Islet of Langerhans (tissue), 1 donor: ENCODE results near the gene STPG2.
A peak's percentile ranks its signal among the peaks of the same experiment; 100 is the strongest.

Experiments
- FAIRE-seq: peaks from one replicate; lab custom pipeline; 2011; peaks lifted over from hg19 to GRCh38; lab: Jason Lieb, UNC

STPG2 gene

GRCh38 chr4:98143001-98143899 is at the start of gene STPG2:
STPG2 (minus strand) TSS chr4:98143476.
- peak; percentile 79 for FAIRE-seq

- FAIRE-seq: no peak
Observed at GRCh38 chr4:98185279-98185678, 42.0 kb upstream of the STPG2 start.

GRCh38 chr4:98181809-98182208 is 38.5 kb upstream of the STPG2 start:
- no peak for FAIRE-seq

- FAIRE-seq: no peak
Observed at GRCh38 chr4:98179951-98180350, 36.7 kb upstream of the STPG2 start.

GRCh38 chr4:98176531-98176930 is 33.3 kb upstream of the STPG2 start:
- FAIRE-seq: no peak

GRCh38 chr4:98170035-98170434 is 26.8 kb upstream of the STPG2 start:
- no peak for FAIRE-seq

GRCh38 chr4:98166731-98167041 is 23.4 kb upstream of the STPG2 start:
- no peak for FAIRE-seq

- FAIRE-seq: no peak
Observed at GRCh38 chr4:98166025-98166730, 22.9 kb upstream of the STPG2 start.

- no peak for FAIRE-seq
Observed at GRCh38 chr4:98162696-98163095, 19.4 kb upstream of the STPG2 start.

GRCh38 chr4:98151145-98151924 is 8.1 kb upstream of the STPG2 start:
- no peak for FAIRE-seq

- FAIRE-seq: peak; percentile 98
Observed at GRCh38 chr4:98150092-98150761, 7.0 kb upstream of the STPG2 start.

GRCh38 chr4:98148856-98149255 is 5.6 kb upstream of the STPG2 start:
- no peak for FAIRE-seq

GRCh38 chr4:98126141-98126540 is 17.1 kb downstream of the STPG2 start:
- FAIRE-seq: no peak

- FAIRE-seq: no peak
Observed at GRCh38 chr4:98125585-98125984, 17.7 kb downstream of the STPG2 start.

GRCh38 chr4:98117363-98117762 is 25.9 kb downstream of the STPG2 start:
- no peak for FAIRE-seq

- peak; percentile 17 for FAIRE-seq
Observed at GRCh38 chr4:98113012-98113411, 30.3 kb downstream of the STPG2 start.

- FAIRE-seq: no peak
Observed at GRCh38 chr4:98110929-98111328, 32.3 kb downstream of the STPG2 start.

- FAIRE-seq: no peak
Observed at GRCh38 chr4:98110214-98110613, 33.1 kb downstream of the STPG2 start.

- no peak for FAIRE-seq
Observed at GRCh38 chr4:98102660-98103059, 40.6 kb downstream of the STPG2 start.

GRCh38 chr4:98101988-98102387 is 41.3 kb downstream of the STPG2 start:
- no peak for FAIRE-seq

- no peak for FAIRE-seq
Observed at GRCh38 chr4:98098764-98099163, 44.5 kb downstream of the STPG2 start.

GRCh38 chr4:98094118-98094517 is 49.2 kb downstream of the STPG2 start:
- FAIRE-seq: no peak
